AG08396 (cell line): Measurements from ENCODE around the gene SYTL1.

ENCODE experiments used
- DNase-seq: peaks from one replicate; pipeline ENCODE4 v3.0.0; 2012; ENCODE audit warnings: low spot score, mixed read lengths

Gene SYTL1

DNA sequence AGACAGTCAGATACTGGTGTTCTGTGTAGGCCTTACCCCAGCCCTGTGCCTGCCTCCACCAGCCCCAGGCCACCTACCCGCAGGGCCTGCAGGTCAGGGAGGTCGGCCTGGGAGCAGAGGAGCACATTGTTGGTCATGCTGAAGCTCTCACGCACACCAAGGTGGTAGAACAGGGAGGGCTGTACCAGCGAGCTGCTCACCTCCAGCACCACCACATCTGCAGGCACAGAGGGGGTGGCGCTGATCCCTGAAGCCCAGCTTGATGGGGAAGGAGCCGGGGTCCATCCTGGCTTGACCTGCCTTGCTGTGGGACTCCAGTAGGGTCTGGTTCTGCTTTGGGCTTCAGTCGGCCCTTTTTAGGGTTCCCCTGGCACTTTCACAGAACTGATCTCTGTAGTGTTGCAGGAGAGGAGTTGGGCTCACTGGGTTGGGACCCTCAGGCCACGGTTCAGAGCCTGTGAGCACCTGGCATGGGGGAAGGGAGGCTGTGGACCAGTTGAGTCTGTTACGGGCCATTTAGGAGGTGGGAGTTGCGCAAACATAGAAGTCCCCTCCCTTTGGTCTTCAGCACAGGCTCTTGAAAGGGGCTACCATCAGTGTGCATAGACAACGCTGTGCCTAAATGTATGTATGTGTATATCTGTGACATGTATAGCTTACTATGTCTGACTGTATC, 23.0 kb downstream of the SYTL1 start:
- DNase-seq: no peak

- peak; percentile 97 for DNase-seq
Measured at GRCh38 chr1:27365372-27366112, 23.7 kb downstream of the SYTL1 start.

DNA sequence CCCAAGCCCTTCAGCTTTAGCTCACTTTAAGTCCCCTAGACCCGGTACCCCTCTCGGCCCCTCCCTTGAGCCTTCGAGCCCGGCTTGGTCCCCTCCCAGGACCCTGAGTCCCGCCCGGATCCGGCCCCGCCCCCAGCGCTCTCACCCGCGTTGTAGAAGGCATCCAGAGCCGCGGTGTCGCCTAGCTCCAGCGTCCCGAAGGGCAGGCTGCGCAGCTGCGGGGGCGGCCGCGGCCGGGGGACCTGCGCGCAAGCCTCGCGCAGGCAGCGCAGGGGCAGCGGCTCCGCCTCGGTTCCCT, 24.2 kb downstream of the SYTL1 start:
- DNase-seq: peak; percentile 85

- DNase-seq: peak; percentile 90
Measured at GRCh38 chr1:27366411-27367159, 24.8 kb downstream of the SYTL1 start, which contains the start of gene MAP3K6. MAP3K6 (minus strand) TSS chr1:27366961; CDS start chr1:27366597, 364 bp downstream.

DNA sequence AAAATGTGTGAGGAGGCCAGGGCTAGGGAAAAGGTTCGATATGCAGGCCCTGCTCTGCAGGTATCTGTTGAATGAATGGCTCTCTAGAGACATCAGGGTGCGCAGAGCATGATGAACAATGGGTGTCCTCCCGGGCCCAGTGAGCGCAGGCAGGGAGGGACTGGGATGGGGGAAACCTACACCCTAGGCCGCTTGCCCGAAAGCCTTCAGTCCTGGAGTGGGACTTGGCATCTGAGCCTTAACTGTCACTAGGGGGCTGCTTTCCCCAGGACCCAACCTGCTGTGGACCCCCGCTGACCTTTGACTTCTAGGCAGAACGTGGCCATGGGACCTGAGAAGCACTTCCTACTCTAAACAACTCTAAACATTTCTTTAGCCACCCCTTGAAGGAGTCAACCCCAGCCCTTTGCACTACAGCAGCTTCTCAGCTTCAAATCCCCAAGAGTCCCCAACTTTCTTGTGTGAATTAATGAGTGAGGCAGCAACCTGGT, 25.4 kb downstream of the SYTL1 start:
- no peak for DNase-seq

GRCh38 chr1:27368869-27369582, 27.2 kb downstream of the SYTL1 start:
- DNase-seq: no peak

- DNase-seq: no peak
Measured at GRCh38 chr1:27372022-27372807, 30.4 kb downstream of the SYTL1 start.

- no peak for DNase-seq
Measured at GRCh38 chr1:27372808-27373690, 31.2 kb downstream of the SYTL1 start.

- no peak for DNase-seq
Measured at GRCh38 chr1:27374362-27375086, 32.7 kb downstream of the SYTL1 start, which contains the start of gene FCN3. FCN3 (minus strand) TSS chr1:27374824; CDS start chr1:27374818, 6 bp downstream.

- DNase-seq: no peak
Measured at GRCh38 chr1:27377760-27378495, 36.1 kb downstream of the SYTL1 start.

- no peak for DNase-seq
Measured at GRCh38 chr1:27379564-27380122, 37.8 kb downstream of the SYTL1 start.

DNA sequence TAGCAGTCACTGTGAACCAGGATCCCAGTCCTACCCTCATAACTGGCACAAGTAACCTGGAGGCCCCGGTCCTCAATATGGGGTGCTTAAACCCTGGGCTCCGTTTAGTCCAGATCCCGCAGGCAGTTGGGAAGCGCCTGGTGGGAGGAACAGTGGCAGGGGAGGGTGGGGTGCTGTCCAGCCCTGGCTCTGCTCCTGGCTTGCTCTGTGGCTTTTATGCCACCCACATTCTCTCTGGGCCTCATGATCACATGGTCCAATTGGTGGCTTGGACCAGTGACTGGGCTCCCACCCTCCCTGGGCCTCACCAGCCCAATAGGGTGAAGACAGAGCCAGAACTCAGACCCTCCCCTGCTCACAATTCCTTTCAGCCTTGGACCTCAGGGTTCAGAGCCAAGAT, 38.4 kb downstream of the SYTL1 start:
- DNase-seq: no peak

DNA sequence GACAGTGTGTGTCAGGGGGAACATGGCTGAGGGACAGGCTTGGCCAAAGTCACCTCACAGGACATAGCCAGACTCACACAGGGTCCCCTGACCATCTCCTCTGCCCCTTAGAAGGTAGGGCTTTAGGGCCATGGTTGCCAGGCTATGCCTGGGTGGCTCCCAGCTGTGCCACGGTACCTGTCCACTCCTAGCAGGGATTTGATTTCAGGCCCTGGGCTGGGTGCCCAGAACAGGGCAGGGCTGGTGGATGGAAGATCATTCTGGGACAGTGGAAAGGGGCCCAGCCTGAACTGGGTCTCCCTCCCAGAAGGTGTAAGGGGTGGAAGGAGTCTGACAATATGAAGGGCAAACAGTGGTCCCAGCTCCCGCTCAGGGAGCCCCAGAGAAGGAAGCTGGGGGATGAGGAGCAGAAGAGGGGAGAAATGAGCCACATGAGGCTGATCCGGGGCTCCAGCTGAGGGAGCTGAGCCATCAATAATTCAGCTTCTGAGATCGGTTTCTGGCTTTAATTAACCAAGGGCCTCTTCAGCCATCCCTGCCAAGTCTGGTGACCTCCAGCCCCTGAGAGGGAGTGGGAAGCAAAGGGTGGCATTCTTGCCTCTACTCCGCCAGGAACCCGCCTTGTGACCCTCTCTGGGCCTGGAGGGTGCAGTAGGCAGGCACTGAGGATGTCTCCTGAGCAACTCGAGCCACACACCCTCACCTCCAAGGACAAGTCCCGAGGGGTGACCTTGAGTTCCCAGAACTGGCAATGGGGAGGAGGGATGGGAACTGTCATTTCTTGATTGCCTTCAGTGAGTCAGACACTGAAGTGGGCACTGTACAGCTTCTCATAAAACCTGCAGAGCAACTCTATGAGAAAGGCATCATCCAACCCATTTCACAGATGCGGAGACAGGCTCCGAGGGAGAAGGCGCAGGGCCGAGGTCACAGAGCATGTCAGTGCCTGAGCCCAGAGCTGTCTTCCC, 39.2 kb downstream of the SYTL1 start:
- DNase-seq: no peak

GRCh38 chr1:27381969-27382762, 40.3 kb downstream of the SYTL1 start:
- no peak for DNase-seq

- DNase-seq: no peak
Measured at GRCh38 chr1:27383039-27383605, 41.3 kb downstream of the SYTL1 start, which contains the start of gene CD164L2. CD164L2 (minus strand) TSS chr1:27383333; CDS start chr1:27383239, 94 bp downstream.

DNA sequence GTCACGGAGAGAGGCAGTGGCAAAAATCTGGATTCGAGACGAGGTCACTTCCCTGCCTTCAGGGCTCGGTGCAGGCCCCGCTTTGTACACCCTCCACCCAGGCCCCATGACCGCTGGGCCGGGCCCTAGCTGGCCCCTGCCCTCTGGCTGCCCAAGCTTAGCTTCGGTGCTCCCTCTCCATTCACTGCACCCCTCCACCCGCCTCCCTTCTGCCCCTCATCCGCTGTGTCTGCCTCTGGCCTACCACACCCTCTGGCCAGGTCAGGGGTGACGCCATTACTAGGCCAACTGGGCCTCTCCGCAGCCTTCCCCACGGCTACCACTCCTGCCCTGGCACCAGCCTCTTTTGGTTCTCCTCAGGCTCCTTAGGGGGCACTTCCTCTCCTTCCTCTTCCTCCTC, 41.8 kb downstream of the SYTL1 start:
- DNase-seq: no peak
